PC-9 (cell line): ENCODE results near the gene DST.

Source experiments
- CTCF ChIP-seq: fragments of 200-600 bp; sonication (generic); conservative IDR thresholded peaks from 2 replicates; pipeline ENCODE4 v1.6.1; 2017; ENCODE audit warnings: mixed run types, antibody characterized with exemption, mild to moderate bottlenecking, moderate library complexity
- EZH2 ChIP-seq: fragments of 200-600 bp; sonication (generic); IDR thresholded peaks from 2 replicates; pipeline ENCODE4 v1.8.0; 2017; ENCODE audit warnings: antibody characterized with exemption, low read depth

- no peak for TF ChIP-seq CTCF
- TF ChIP-seq EZH2, result no peak
Measured at GRCh38 chr6:56650191-56650590, 7.5 kb upstream of the DST start.
